HG03139 (cell line): ENCODE results near the gene KREMEN2.
"Not testable (repeated sequence)": the region's sequence is repeated elsewhere in the genome, so short reads cannot be mapped to it uniquely, and the experiment has no call there.

Experiments used
- ATAC-seq: cut with Tn5 transposase; IDR thresholded peaks from one replicate; pipeline ENCODE4 v1.9.1; 2021; ENCODE audit not compliant: unreplicated experiment

Gene KREMEN2

DNA sequence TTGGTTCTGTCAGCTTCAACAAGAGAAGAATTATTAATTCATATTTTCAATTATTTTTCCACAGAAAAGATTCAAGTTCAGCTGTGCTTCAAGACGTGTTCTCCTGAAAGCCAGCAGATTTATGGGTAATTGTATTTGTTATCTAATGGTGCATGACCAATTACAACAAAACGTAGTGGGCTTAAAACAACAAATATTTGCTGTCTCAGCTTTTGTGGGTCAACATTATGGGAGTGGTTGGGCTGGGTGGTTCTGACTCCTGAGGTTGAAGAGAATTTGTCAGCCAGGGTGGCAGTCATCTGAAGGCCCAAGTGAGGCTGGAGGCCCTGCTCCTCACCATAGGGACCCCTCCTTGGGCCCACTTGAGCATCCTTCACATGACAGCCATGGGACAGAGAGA is 24.1 kb upstream of the KREMEN2 start:
- ATAC-seq = no peak

DNA sequence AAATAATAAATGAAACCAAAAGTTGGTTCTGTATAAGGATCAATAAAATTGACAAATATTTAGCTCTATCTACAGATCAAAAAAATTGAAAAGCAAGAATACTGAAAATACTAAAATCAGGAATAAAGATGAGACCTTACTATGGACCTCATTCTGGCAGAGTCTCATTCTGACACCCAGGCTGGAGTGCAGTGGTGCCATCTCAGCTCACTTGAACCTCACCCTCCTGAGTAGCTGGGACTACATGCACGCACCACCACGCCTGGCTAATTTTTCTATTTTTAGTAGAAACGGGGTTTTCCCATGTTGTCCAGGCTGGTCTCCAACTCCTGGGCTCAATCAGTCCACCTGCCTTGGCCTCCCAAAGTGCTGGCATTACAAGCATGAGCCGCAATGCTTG is 22.0 kb upstream of the KREMEN2 start:
- no peak for ATAC-seq

DNA sequence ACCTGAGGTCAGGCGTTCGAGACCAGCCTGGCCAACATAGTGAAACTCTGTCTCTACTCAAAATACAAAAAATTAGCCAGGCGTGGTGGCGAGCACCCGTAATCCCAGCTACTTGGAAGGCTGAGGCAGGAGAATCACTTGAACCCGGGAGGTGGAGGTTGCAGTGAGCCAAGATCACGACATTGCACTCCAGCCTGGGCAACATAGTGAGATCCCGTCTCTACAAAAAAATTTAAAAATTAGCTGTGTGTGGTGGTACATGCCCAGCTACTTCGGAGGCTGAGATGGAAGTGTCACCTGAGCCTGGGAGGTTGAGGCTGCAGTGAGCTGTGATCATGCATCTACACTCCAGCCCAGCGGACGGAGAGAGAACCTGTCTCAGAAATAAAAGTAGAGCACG is 20.4 kb upstream of the KREMEN2 start:
- not testable (repeated sequence) for ATAC-seq

DNA sequence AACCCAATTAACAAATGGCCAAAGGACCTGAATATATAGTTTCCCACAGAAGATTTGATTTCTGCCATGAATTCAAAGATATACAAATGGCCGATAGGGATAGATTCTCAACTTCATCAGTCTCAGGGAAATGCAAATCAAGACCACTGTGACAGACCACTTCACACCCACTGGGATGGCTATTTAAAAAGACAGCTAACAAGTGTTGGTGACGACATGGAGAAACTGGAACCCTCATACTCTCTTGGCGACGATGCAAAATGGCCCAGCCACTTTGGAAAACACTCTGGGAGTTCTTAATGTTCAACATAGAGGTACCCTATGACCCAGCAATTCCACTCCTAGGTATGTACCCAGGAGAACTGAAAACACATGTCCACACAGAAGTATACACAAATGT is 17.4 kb upstream of the KREMEN2 start:
- no peak for ATAC-seq

DNA sequence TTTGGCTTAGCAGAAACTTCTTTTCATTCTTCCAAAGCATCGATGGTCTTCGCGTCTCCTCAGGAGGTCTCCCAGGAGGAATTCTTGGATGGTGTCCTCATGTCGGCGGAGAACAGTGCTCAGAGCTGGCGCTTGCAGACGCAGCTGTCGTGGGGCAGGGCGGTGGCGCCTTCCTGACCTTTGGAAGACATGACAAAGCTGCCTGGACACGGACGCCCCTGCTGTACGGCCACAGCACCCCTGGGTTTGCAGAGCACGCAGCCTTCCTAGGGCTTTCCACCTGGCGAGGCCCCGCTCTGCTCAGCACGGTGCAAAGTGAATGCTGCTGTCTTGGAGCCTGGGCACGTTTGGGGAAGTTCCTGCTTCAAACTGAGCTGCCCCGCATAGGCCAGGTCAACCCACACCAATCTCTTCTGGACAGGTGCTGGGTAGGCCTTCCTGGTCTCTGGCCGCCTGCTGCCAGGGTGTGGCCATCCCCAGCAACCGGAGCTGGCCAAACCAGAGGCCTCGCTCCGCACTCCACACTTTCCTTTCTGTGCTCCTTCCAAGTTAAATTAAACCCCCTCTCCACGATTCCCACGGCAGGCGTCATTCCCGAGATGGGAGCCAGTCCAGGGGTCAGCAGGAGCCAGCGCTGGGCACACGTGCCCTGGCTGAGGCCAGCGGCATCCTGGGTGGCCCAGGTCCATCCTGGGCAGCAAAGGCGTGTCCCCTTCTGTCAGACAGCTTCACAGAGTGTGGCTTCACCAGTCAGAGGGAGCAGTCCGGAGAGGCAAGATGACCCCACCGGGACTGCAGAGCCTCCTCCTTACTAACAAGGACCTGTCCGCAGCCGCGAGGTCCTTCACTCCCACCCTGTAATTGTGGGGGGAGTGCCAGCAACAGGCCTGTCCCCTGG is 15.0 kb upstream of the KREMEN2 start:
- no peak for ATAC-seq

DNA sequence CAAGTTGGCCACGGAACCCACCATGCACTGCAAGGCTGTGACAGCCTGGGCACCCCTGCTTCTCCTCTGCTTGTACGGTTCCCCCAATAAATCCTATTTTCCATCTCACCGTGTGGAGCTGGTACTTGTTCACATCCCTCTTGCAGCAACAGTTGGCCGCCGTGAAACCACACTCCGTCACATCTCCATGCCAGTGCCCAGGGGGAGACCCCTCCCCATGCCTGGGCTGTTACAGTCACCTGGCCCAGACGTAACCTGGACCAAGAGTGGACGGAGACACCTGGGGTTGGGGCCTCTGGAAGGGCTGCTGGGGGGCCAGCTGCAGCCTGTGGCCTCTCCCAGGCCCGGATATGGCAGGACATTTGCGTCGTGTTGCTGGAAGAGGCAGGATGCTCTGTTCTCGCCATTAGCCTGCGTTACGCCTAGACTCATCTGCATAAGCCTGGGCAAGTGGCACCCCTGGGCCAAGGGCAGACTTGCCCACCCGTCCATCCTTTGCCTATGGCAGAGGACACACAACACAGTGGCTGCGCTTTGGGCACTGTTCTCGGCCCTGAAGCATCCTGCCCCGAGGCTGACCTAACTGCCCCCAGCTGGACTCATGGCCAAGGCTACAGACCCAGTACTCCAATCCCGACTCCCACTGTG is 14.2 kb upstream of the KREMEN2 start:
- no peak for ATAC-seq

DNA sequence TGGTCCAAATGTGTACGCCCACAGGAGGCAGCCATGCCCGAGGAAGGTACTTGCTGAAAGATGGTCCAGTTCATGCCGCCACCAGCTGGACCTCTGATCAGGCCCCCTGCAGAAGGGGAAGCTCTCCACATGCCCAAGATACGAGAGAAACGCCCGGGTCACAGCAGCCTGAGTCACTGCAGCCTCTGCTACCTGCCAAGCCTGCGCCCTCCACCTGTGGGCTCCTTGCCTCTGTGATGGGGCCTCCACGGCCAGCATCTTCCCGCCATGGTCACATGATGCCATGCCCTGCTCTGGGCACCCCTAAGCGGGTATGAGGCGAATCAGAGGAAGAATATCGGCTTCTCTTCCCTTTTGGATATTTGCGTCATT is 13.7 kb upstream of the KREMEN2 start:
- ATAC-seq = no peak

DNA sequence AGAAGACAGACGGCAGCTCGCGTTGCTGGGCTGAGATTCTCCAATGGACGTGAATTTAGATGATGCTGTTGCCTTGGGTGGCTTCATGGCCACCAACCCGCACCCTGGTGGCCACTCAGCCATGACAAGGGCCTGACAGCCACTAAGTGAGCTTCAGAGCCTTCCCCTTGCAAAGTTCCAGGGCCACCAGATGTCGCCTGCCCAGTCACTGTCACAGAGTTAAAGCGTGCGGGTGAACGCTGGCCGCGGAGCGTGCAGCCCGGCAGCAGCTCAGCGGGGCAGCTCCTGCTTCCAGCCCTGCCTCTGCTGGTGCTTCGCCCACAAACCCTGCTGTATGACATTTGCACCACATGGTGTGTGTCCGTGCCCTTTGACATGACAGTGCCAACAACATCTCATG is 13.3 kb upstream of the KREMEN2 start:
- ATAC-seq = no peak

DNA sequence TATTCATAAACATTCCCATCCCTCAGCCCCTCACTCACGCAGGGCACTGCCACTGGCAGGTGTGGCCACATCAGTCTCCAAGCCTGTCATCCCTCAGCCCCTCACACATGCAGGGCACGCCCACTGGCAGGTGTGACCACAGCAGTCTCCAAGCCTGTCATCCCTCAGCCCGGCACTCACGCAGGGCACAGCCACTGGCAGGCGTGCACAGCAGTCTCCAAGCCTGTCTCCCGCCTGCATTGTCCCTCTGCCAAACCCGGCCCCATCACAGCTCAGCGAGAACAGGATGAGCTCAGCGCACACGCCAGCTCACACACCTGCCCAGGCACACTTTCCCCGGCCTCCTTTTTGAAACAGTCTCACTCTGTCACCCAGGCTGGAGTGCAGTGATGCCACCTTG is 11.4 kb upstream of the KREMEN2 start:
- ATAC-seq = no peak

DNA sequence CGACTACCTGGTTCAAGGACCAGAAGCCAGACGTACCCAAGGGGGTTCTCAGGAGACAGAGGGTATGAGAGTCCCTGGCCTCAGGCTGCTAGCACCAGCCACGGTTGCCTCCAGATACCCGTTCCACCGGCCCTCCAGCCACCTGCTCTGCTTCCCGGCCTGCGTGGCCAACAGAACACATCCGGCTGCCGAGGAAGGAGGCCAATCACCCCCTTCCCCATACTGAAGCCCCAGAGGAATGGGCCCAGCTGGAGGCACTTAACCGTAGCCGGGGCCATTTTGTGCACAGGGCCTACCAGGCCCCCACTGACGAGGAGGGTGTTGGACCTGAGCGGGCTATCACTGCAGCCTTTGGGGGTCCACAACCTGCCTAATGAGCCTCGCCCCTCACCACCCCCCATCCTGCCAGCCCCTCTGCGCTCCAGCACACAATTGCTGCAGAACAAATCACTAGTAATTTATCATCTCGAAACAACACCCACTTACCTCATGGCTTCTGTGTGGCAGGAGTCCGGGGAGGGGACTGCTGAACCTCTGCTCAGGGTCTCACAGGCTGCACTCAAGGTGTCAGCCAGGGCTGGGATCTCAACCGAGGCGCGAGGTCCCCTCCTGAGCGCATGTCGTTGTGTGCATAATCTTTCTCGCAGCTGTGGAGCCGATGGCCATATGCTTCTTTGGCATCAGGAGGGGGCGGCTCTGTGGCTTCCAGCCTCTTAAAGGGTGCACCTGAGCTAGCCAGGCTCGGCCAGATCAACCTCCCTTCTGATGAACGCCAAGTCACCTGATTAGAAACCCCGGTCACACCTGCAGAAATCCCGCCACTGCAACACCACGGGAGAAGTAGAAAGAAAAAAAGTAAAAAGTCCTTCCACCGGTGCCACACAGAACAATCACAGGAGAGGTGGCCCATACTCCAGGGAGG is 10.1 kb upstream of the KREMEN2 start:
- no peak for ATAC-seq

DNA sequence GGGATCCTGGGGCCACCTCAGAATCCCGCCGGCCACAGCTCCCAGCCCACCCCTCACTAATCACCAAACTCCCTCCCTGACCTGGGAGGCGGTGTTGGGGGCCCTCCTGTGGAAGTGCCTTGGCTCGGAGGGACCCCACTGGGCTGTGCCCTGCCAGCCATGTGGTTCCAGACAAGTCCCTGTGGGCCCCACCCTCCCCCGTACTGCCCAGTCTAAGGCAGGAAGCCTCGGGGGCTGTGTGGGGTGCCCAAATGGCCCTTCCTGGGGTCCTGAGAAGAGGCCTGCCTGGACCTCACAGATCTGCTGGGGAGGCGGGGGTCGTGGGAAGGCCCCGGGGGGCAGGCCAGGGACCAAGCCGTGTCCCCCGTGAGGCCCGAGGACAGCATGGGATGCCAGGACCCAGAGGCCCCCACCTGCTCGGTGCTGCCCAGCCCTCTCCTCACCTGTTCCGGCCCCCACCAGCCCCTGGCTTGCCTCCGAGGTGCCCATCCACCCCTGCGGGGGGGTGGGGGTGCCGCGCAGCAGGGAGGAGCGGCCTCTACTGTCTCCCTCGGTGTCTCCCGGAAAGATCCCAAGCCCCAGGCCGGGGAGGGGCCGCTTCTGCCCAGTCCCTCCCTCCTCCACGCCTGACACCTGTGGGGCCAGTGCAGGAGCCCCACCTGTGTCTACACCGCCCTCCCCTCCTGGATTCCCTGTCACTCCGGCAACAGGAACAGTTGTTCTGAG is 9.3 kb upstream of the KREMEN2 start:
- ATAC-seq = no peak

DNA sequence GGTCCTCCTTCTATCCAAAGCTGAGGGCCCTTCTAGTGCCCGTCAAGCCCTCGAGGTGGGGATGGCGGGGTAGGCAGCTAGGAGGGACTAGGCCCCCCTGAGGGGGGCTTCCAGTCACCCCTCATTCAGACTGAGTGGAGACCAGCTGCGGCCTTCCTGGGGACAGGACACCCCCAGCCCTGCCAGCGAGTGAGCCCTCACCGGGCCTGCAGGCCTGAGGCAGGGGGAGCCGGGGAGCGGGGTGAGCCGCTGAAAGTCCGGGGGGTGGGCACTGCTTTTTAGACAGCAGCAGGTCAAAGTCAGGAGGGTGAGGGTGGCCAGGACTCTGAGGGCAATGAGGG is 8.7 kb upstream of the KREMEN2 start:
- ATAC-seq = no peak

DNA sequence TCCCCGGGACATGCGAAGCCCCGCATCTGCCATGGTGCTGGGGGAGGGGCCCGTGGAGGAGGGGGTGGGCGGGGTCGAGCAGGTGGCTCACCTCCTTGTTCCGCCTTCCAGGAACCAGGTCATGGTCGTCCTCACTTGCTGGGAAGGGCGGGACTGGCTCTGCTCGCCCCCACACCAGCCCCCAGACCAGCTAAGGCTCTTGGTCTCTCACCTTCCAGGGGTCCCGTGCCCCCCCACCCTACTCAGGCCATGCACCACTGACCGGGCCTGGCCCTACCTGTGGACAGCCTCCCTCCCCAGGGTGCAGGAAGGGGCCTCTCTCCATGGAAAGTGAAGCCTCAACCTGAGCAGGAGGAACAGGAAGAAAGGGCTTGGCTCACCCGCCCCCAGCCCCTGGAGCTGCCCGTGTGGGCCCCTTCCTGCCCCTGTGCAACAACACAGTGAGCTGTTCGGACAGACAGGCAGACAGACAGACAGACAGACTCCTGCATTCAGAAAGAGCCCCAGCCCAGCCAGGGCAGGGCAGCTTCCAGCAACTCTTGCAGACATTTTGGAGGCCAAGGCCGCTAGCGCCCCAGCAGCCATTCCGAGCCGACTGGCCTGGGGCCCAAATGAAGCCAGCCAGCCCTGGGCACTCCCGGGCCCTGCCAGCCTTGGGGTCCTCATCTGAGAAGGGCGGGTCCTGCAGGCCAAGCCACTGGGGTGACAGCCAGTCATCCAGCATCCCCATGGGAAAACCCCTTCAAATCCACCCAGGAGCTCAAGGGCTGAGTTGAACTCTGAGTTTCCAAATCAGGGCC is 8.1 kb upstream of the KREMEN2 start:
- ATAC-seq = no peak

DNA sequence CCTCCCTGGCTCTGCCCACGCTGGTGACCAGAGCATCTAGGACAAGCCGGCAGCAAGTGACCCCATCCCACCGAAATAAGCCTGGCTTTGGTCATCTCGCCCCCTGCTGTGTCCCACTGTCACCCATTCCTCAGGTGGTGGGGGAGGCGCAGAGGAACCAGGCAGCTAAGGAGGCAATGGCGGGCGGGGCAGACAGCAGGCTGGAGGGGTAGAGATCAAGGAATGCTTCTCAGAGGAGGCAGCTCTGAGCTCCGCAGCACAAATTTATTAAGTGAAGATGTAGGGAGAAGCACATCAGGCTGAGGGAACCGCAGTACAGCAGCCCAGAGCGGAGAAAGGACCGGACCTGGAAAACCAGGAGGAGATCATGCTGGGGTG is 7.5 kb upstream of the KREMEN2 start:
- ATAC-seq = no peak

DNA sequence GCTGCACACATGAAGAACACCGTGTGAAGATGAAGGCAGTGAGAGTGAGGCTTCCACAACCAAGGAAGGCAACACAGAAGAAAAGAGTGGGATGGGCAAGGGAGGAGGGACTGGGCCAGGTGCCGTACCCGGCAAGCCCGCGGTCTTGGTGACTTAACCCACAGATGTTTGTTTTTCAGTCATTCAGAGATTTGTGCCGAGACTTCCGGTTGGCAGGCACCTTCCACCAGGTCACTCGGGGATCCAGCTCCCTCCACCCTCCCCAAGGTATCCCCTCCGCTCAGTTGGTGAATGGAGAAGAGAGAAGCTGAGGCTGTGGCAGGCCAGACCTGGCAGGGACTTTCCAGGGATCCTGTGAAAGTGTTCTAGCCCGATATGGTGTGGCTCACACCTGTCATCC is 4.9 kb upstream of the KREMEN2 start:
- no peak for ATAC-seq

DNA sequence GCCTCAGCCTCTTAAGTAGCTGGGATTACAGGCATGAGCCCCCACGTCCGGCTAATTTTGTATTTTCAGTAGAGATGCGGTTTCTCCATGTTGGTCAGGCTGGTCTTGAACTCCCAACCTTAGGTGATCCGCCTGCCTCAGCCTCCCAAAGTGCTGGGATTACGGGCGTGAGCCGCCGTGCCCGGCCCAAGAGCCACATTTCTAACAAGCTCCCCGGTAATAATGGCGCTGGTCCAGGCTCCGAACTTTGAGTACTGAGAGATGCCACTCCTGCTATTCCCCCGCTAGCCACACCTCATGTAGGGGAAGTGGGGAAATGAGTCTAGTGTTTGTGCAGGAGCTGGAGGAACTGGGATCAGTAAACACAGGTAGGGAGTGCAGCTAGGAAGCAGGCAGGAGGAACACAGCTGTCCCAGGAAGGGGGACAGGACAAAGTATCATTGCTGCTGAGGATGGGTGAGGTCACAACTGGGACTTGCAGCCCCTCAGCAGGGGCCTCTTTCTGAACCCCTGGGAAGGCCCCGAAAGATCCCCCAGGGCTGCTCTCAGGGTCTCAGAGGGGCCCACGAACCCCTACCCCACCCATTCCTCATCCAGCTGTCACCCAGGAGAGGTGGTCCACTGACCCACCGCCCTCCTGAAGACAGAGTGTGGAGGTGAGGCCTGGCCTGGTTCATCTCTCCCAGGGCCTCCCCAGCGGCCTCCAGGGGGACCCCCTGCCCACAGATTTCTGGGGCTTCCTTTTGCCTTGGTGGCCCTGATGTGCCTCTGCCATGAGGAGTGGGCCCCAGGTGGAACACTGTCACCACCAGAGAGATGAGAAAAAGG is 3.7 kb upstream of the KREMEN2 start:
- ATAC-seq = no peak

DNA sequence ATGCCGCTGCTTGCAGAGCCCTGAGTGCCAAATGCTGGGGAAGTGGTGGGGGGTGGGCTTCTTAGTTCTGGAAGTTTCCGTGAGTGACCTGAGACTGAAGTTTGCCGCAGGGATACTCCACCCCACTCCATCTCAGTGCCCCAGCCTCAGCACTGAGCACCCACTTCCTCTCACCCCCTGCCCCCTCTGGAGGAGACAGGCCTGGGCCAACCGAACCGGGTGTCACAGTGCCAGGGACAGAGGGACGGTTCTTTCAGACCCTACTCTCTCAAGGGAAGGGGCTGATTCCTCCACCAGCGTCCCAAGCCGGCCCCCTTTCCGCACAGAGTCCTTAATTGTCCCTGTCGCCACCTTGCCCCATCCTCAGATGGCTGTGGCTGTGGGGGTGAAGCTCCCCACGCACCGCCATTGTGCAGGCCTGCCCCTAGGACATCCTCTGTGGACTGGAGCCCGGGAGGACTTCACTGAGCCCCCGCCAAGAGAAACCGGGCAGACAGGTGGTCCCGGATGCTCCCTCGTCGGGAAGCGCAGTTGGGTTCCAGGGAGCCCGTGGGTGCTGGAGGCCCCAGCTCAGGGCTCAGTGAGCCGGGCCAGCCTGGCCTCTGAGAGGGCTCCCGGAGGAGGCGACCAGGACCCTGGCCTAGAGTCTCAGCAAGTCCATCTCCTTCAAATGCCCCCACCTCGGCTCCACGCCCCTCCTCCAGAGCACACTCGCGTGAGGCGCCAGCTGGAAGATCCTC is 1.6 kb upstream of the KREMEN2 start:
- no peak for ATAC-seq

DNA sequence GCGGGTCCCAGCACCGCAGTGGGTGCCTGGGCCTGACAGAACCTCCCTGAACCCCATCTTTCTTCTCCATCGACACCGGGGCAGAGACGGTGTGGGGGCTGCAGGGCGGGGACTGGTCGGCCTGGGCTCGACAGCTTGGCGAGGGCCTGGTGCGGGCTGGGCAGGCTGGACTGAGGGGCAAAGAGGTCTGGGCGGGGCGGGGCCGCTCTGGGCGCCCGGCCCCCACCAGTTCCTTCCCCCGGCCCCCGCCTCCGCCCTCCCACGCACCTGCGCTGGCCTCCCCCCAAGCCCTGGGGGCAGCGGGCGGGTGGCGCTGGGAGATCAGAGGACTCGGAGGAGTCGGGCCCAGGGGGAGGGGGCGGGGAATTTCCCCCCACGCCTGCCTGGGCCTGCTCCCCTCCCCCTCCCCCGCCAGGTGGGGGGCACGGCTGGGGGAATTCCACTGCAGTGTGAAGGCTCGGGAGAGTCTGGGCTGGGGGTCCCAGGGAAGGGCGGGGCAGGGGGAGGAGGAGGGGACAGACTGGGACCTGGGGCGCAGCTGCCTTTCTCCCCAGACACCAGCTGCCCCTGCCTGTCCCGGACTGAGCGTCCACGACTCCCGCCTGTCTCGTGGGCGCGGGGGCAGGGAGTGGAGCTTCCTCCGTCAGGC is 877 bp upstream of the KREMEN2 start:
- ATAC-seq = no peak
